ENCODE results near the gene NUP155.
A peak's percentile ranks its signal among the peaks of the same experiment; 100 is the strongest.
"Not testable (repeated sequence)": the region's sequence is repeated elsewhere in the genome, so short reads cannot be mapped to it uniquely, and the experiment has no call there.

Gene NUP155
- total RNA-seq, result 99.3 to 192 reads per million in 2 experiments

DNA sequence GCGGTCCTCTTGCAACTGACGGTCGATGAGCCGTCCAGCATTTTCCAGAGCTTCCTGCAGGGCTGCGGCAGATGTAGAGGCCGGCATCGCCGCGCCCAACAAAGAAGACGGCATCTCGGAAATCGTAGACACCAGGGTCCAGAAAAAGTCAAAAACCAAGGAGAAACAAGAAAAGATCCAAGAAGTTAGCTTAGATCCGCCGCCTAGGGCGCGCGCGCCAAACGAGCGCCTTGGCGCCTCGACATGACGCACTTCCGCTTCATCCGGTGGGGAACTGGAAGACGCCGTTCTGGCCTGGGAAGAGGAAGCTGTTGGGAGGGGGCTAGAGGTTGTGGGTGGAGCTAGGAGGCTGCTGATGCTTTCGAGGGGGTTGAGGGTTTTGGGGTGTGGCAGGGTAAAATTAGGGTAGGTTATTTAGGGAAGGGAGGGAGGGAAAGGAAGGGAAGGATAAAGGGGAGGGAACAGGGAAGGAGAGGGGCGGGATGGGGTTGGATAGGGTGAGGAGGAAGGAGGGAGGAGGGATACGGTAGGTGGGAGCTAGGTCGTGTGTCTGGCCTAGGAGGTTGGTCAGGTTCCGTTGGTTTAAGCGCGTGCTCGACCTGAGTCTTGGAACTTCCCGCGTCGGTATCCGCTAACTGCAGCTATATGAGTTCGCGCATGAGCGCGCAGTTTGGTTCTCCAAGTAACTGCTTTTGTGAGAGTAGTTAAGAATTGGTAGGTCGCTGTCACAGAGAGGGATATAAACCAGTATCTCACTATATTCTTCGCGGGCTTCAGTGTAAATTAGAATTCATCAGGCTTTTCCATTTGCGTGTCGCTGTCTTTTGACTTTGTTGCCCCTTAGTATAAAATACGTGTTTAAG lies at the start of gene NUP155:
NUP155 (minus strand) TSS at position 243 of the 863 bp plus-strand sequence; CDS start at position 114, 129 bp downstream.
- peak; percentile 85 for DNase-seq (ENCODE audit: low read depth)

DNA sequence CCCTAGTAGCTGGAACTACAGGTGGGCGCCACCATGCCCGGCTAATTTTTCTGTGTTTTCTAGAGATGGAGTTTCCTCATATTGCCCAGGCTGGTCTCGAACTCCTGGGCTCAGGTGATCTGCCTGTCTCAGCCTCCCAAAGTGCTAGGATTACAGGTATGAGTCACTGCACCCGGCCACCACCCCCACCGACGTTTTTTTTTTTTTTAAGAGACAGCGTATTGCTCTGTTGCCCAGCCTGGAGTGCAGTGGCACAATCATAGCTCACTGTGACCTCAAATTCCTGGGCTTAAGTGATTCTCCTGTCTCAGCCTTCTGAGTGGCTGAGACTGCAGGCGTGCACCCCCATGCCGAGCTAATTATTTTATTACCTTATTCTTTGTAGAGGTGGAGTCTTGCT lies 46.4 kb upstream of the NUP155 start:
- no peak for DNase-seq (ENCODE audit: low read depth)

DNA sequence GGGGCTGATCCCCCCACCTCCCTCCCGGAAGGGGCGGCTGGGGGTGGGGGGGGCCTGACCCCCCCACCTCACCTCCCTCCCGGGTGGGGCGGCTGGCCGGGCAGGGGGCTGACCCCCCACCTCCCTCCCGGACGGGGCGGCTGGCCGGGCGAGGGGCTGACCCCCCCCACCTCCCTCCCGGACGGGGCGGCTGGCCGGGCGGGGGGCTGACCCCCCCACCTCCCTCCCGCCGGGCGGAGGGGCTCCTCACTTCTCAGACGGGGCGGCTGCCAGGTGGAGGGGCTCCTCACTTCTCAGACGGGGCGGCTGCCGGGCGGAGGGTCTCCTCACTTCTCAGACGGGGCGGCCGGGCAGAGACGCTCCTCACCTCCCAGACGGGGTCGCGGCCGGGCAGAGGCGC lies 44.5 kb upstream of the NUP155 start:
- not testable (repeated sequence) for DNase-seq (ENCODE audit: low read depth)

DNA sequence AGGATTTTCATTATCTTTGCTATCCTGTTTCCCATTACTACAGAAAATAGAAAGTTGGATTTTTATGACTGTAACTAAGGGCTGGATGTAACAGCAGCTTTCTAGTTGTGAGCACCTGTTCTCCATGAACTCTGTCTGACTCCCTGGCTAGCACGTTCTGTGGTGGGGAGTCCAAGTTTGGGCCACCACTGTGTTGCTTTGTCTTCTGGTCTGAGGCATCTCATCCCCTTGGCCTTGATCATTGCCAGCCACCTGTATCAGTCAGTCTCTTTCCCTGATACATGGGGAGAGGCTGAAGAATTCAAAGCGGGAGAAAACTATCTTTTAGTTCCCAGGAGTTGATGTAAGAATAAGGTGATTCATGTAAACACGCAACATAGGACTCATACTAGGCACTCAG lies 41.6 kb upstream of the NUP155 start:
- no peak for DNase-seq (ENCODE audit: low read depth)

DNA sequence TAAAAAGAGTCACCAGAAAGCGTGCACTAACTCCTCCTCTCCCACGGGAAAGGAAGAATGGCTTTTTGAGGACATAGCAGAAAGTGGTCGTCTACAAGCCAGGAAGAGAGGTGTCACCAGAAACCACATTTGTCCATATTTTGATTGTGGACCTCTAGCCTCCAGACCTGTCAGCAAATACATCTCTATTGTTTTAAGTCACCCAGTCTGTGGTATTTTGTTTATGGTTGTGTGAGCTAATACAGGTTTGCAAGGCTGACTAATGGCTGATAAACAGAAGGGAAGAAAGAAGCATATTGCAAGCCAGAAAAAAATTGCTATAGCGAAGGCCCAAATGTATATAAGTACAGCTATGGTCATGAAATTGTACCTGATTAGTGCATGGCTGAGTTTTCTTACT lies 29.6 kb upstream of the NUP155 start:
- no peak for DNase-seq (ENCODE audit: low read depth)

DNA sequence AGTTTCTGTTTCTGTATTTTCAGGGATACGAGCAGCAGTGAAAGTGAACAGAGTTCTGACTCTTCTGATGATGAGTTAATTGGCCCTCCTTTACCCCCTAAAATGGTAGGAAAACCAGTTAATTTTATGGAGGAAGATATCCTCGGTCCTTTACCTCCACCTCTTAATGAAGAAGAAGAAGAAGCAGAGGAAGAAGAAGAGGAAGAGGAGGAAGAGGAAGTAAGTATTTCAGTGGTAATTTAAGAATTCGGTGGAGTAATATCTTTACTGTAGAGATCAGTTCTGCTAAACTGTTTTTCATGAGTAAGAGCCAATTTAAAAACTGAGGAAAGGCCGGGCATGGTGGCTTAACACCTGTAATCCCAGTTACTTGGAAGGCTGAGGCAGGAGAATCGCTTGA lies 25.4 kb upstream of the NUP155 start:
- DNase-seq (ENCODE audit: low read depth), result no peak

DNA sequence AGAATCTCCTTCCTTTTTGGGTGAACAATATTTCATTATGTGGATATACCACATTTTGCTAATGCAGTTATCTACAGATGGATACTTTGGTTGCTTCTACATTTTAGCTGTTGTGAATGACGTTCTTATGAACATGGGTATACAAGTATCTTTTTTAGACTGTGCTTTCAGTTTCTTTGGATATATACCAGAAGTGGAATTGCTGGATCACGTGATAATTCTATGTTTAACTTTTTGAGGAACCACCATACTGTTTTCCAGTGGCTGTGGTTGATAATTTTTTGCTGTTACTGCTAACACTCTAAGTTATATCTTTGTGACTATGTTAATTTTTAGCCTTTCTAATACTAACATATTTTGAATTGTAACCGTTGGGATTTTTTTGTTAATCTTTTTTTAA lies 20.7 kb upstream of the NUP155 start:
- no peak for DNase-seq (ENCODE audit: low read depth)

DNA sequence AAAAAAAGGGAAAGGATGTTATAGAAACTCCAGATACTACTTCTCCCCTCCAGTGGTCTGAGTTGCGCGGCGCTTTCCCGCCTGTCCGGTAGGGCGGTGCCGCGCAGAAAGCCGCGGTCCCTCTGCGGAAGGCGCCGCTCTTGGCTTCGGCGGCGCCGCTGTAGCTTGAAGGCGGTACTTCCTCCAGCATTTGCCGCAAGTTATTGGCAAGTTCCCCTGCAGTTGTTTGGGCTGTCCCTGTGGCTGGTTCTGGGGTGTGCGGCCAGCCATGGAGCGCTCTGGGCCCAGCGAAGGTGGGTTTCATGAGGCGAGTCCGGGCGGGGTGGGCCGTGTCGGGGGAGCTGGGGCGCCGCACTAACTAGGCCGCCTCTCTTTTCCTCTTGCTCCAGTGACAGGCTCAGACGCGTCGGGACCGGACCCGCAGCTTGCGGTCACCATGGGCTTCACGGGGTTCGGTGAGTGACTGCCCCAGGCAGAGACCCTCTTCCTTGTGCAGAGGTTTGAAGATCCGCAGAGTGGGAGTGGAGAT lies 8.3 kb upstream of the NUP155 start, which contains the start of gene WDR70:
WDR70 (plus strand) TSS at position 219 of the 529 bp plus-strand sequence; CDS start at position 269, 50 bp downstream.
- DNase-seq (ENCODE audit: low read depth), result peak; percentile 61

DNA sequence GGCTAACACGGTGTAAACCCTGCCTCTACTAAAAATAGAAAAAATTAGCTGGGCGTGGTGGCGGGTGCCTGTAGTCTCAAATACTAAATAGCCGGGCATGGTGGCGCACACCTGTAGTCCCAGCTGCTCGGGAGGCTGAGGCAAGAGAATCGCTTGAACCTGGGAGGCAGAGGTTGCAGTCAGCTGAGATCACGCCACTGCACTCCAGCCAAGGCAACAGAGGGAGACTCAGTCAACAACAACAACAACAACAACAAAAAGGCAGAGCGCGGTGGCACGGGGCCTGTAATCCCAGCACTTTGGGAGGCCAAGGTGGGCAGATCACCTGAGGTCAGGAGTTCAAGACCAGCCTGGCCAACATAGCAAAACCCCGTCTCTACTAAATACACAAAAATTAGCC lies 7.2 kb upstream of the NUP155 start:
- not testable (repeated sequence) for DNase-seq (ENCODE audit: low read depth)

DNA sequence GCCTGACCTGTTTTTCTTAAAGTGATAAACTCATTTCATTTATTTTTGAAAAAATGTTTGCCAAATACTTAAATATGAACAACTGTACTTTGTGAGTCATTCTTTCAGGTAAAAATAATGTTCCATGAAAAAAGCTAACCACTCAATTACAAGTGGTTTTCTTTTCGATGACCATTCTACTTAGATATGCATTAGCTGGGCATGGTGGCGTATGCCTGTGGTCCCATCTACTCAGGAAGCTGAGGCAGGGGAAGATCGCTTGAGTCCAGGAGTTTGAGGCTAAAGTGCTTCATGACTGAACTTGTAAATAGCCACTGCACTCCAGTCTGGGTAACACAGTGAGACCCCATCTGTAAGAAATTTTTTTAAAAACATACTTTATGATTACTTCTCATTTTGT lies 4.2 kb upstream of the NUP155 start:
- no peak for DNase-seq (ENCODE audit: low read depth)

DNA sequence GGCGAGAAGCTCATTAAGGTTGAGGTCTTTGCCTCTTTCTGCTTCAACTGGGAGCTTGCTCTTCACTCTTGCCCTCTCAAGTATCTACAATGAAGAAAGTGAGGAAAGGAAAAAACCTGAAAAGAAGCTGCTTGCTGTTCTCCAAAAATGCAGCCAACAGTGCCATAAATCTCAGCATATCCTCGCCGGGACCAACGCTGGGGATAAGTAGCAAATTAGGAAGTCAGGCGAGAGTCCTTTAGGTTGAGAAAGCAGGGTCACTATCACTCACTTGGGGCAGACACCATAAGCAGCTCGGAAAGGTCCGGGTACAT lies 399 bp downstream of the NUP155 start:
- no peak for DNase-seq (ENCODE audit: low read depth)

DNA sequence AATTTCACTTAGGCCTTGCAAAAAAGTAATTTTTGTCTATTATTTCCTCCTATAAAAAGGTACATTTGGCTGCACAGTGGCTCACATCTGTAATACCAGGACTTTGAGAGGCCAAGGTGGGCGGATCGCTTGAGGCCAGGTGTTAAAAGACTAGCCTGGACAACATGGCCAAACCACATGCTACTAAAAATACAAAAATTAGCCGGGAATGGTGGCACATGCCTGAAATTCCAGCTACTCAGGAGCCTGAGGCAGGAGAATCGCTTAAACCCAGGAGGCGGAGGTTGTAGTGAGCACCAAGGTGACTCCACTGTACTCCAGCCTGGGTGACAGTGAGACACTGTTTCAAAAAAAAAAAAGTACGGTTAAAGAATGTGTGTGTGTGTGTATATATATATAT lies 15.7 kb downstream of the NUP155 start:
- no peak for DNase-seq (ENCODE audit: low read depth)

DNA sequence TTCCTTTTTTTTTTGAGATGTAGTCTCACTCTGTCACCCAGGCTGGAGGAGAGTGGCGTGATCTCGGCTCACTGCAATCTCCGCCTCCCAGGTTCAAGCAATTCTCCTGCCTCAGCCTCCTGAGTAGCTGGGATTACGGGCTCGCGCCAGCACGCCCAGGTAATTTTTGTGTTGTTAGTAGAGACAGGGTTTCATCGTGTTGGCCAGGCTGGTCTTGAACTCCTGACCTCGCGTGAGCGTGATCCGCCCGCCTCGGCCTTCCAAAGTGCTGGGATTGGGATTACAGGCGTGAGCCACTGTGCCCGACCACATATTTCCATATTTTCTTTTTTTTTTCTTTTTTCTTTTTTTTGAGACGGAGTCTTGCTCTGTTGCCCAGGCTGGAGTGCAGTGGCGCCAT lies 28.2 kb downstream of the NUP155 start:
- DNase-seq (ENCODE audit: low read depth), result not testable (repeated sequence)

DNA sequence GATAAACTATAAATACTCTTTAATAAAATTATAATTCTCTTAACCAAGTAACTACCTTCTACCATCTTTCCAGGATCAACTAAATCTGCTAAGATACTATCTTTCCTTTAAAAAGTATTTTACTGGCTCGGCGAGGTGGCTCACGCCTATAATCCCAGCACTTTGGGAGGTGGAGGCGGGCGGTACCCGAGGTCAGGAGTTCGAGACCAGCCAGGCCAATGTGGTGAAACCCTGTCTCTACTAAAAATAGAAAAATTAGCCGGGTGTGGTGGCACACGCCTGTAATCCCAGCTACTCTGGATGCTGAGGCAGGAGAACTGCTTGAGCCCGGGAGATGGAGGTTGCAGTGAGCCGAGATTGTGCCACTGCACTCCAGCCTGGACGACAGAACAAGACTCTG lies 36.2 kb downstream of the NUP155 start:
- not testable (repeated sequence) for DNase-seq (ENCODE audit: low read depth)

DNA sequence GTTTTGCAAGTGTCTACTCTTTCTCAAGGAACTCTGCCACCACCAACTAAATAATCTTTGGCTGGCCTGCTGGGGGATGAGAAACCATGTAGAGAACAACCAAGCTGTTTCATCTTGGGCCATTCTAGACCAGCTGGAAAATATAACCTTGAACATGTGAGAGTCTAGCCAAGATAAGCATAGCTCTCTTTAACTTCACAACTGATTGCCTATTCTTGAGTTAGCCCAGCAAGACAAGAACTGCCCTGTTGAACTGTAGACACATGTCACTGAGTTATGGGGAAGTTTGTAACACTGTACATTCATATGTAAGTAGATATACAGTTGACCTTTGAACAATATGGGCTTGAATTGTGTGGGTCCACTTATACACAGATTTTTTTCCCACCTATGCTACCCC lies 44.4 kb downstream of the NUP155 start:
- no peak for DNase-seq (ENCODE audit: low read depth)

DNA sequence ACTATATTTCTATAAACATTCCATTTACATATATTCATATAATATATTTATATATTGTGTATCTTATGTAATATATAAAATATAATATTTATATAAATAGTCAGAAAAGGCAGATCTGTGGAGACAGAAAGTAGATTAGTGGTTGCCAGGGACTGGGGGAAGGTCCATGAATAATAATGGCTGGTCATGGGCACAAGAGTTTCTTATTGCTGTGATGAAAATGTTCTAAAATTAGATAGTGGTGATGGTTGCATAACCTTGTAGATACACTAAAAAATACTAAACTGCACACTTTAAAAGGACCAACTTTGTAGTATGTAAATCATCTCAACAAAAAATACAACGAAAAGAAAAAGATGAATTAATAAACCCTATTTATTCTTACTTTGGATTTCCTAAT lies 47.3 kb downstream of the NUP155 start:
- no peak for DNase-seq (ENCODE audit: low read depth)

DNA sequence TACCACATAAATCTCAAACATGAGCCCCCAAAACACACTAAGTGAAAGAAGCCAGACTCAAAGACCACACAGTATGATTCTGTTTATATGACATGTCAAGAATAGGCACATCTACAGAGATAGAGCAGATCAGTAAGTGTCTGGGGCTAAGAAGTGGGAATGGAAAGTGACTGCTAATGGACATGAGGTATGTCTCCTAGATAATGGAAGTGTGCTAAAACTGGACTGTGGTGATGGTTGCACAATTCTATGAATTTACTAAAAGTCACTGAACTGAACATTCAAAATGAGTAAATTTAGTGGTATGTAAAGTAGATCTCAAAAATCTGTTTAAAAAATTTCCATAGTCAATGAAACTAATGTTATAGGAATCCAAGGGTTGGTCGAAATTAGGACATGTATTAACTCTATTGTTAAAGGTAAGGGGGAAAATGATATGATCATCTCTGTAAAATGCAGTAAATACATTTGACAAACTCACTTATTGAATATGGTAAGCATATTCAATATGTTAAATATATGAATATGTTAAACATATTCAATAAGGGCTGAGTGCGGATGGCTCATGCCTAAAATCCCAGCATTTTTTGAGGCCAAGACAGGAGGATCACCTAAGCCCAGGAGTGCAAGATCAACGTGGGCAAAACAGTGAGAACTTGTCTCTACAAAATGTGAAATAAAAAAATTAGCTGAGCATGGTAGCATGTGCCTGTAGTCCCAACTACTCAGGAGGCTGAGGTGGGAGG lies 51.7 kb downstream of the NUP155 start:
- DNase-seq (ENCODE audit: low read depth), result no peak

DNA sequence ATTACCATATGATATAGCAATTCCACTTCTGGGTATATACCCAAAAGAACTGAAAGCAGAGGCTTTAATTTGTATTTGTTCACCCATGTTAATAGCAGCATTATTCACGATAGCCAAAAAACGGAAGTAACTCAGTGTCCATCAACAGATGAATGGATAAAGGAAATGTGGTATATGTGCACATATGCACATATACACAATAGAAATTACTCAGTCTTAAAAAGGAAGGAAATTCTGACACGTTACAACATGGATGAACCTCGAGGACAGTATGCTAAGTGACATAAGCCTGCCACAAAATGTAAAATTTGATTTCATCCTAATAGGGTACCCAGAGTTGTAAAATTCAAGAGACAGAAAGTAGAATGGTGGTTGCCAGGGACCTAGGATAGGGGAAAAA lies 54.9 kb downstream of the NUP155 start:
- no peak for DNase-seq (ENCODE audit: low read depth)

DNA sequence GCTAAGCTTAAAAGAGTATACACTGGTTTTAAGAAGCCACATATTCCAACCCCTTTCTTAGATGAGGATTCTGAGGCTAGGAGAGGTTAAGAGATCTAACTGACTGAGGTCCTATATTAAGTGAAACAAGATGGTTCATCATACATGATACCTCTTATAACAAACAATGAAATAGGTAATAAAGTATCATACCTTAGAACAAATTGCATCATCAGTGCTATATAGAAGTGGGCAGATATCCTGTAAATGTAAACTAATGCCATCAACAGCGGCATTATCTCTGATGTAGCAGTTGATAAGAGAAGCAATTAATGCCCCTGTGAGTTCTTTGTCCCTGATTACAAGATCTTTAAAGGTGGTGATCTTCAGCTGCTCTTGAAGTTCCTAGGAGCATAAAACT lies 60.5 kb downstream of the NUP155 start:
- no peak for DNase-seq (ENCODE audit: low read depth)

DNA sequence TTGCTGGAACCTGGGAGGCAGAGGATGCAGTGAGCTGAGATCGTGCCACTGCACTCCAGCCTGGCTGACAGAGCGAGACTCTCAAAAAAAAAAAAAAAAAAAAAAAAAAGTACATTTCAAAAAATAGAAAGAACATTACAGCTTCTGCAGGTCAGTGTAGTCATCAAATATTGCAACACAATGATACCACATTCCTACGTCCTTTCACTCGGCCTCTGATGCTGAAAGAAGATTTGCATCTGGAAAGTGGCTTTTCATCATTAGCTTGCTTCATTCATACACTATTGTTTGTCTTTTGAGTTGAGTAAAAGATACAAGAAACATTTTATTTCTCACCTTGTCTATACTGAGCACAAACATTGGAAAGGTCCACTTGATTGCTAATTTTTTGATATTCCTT lies 62.1 kb downstream of the NUP155 start:
- DNase-seq (ENCODE audit: low read depth), result no peak

DNA sequence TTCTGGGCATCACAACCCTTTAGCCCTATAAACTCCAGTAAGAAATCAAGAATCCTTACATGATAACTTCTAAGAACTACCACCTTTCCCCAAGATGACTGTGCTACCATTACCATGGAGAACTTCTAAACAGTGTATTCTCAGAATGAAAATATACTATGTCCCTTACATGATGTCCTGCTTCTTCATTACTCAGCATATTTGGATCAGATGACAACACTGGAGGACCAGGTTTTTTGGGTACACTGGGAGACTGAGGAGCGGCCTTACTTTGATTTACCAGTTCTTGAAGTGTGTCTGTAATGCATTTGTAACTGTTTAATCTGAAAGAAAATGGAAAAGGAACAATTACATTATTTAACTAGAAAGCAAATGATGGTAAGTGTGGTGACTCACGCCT lies 66.0 kb downstream of the NUP155 start:
- DNase-seq (ENCODE audit: low read depth), result no peak

DNA sequence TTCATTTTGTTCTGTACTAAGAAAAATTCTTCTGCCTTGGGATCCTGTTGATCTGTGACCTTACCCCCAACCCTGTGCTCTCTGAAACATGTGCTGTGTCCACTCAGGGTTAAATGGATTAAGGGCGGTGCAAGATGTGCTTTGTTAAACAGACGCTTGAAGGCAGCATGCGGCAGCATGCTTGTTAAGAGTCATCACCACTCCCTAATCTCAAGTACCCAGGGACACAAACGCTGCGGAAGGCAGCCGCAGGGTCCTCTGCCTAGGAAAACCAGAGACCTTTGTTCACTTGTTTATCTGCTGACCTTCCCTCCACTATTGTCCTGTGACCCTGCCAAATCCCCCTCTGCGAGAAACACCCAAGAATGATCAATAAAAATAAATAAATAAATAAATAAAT lies 74.6 kb downstream of the NUP155 start:
- not testable (repeated sequence) for DNase-seq (ENCODE audit: low read depth)

DNA sequence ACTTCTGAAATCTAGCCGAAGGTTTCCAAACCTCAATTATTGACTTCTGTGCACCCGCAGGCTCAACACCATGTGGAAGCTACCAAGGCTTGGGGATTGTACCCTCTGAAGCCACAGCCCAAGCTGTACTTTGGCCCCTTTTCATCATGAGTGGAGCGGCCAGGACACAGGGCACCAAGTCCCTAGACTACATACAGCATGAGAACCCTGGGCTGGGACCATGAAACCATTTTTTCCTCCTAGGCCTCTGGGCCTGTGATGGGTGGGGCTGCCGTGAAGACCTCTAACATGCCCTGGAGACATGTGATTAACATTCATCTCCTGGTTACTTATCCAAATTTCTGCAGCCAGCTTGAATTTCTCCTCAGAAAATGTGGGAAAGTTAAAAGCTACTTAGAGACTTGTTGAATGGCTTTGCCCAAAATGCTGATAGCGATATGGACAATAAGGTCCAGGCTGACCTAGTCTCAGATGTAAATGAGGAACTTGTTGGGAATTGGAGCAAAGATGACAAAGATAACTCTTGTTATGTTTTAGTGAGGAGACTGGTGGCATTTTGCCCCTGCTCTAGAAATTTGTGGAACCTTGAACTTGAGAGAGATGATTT lies 87.6 kb downstream of the NUP155 start:
- no peak for DNase-seq (ENCODE audit: low read depth)
